NCI-H510A treated with DMSO at 0.1 percent for 48 hours (cell line): ENCODE measurements around the gene BEGAIN.

Experiments
- DNase-seq: peaks from one replicate; lab custom pipeline; 2025; lab: John Stamatoyannopoulos, UW

The BEGAIN gene

DNA sequence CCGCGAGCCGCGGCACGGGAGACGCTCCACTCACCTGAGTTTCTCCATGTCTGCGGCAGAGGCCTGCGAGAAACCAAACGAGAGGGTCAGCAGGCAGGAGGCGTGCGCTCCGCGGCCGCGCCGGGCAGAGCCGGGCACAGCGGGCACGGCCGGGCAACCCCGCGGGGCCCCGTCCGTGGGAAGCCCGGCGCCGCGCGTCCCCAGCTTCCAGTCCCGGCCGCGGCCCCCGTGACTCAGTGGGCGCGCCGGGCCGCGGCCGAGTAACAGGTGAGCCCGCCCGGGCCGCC lies 19.4 kb downstream of the BEGAIN start:
- no peak for DNase-seq

- DNase-seq: no peak
These were observed 20.0 kb downstream of the BEGAIN start for GRCh38 chr14:100567009-100567876.

DNA sequence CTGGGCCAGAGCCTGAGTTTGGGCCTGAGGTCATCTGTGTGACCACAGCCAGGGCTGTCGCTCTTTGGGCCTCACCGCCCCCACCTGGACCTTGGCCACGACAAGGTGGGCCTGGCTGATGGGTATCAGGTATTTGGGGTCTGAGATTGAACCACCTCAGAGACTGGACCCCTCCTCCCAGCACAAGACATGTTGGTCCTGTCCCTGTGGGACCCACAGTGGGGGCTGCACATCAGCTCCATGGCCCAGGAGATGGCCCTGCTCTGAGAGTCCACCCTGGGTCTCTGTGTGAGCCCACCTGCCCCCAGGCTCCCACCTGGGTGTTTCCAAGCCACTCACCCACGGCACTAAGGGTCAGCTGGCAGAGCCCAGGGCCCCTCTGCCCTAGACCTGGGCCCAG lies 20.6 kb downstream of the BEGAIN start:
- DNase-seq: no peak

DNA sequence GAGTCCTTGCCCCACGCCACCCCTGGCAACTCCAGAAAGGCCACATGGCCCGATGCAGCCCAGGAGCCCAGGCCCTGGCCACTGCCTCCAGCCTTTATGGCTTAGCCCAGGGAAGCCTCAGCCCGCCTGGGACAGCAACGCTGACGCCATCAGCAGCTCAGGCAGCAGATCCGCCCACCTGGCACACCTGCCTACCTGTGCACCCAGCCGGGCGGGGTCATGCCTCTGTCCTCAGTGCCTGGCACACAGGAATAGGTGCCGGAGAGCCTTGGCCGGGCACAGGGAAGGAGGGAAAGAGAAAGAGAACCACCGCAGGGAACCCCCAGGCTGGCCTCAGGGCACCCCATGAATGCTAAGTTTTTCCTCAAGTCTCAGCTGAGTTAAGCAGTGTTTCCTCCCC lies 21.1 kb downstream of the BEGAIN start:
- peak; percentile 54 for DNase-seq

GRCh38 chr14:100565650-100566049 lies 21.6 kb downstream of the BEGAIN start:
- no peak for DNase-seq

- DNase-seq: no peak
These were observed 22.7 kb downstream of the BEGAIN start for GRCh38 chr14:100564512-100564911.

GRCh38 chr14:100562751-100563150 lies 24.5 kb downstream of the BEGAIN start:
- no peak for DNase-seq

- DNase-seq: no peak
These were observed 26.2 kb downstream of the BEGAIN start for GRCh38 chr14:100561005-100561404.

DNA sequence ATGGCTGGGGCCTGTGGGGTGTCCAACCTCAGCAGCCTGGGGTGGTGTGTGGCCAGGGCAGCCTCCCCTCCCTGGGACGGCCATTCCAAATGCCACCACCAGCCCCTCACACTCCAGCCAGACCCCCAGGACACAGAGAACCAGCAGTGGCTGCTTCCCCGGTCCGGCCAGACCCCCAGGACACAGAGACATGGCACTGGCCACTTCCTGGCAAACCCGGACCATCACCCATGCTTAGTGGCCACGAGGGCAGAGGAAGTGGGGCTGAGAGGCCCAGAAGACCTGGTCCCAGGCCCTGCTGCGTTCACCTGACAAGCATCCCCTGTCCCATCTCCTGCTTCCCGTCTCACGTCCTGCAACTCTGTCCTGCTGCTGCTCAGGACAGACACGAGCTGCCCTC lies 26.7 kb downstream of the BEGAIN start:
- no peak for DNase-seq

DNA sequence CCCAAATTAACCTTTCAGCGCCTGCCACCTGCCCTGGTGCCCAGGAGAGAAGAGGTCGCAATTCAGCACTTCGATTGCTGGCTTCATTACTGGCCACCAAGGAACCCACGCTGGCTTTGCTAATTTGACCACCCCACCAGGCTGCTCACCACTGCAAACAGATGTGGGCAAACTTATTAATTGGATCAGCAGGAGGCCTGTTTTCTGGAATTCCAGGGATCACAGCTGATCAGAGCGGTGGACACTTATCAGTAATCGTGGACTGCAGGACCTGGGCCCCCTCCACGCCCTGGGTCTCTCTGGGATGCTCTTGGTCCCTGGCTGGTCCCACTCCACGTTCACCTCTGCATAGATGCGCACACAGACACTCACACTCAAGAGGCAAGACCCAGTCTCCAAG lies 27.8 kb downstream of the BEGAIN start:
- DNase-seq: no peak

DNA sequence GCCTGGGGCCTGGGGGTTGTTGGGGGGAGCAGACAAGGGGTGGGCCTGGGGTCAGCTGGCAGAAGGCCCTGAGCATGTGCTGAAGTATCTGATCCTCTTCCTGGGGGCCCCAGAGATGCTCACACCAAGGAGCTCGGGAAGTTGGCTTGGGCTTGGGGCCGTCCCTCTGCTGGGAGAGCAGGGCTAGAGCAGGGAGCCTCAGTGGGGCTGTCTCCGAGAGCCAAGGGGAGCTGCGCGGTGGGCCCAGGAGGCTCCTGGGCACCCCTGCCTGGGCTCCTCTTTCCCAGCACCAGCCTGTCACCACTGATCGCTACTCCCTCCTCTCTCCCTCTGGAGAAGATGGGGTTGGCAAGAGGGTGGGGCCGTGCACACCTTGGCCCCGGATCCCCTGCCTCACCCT lies 28.3 kb downstream of the BEGAIN start:
- no peak for DNase-seq

DNA sequence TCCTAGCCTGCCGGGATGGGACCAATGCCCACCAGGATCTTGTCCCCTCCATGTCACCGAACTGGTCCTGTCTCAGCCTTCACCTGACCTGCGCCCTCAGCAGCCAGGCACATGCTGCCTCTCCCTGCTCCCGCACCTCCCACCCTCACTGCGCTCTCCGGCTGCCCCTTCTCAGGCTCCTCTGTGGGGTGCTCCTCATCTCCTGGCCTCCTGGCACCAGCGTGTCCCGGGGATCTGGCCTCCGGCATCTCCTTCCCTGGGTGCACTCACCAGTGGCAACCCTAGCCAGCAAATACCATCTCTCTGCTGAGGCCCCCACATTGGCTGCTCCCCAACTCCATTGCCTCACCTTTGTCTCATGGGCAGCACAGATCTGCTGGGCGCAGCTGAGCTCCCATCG lies 29.0 kb downstream of the BEGAIN start:
- no peak for DNase-seq

DNA sequence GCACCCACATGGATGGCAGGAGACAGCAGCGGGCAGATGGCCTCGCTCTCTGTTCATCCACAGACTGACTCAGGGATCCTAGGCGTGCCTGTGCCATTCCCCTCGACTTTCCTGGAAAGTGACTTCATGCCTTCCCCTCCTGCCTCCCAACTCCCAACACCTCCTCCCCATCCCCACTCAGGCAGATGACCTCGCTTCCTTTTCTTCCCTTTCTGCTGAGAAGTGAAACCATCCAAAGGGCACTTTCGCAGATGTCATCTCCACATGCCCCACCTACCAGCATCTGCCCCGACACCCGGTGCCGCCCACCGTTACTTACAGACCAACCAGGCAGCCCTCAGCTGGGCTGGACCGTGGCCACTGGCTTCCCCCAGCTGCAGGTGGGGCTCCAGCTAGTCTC lies 29.6 kb downstream of the BEGAIN start:
- peak; percentile 80 for DNase-seq

DNA sequence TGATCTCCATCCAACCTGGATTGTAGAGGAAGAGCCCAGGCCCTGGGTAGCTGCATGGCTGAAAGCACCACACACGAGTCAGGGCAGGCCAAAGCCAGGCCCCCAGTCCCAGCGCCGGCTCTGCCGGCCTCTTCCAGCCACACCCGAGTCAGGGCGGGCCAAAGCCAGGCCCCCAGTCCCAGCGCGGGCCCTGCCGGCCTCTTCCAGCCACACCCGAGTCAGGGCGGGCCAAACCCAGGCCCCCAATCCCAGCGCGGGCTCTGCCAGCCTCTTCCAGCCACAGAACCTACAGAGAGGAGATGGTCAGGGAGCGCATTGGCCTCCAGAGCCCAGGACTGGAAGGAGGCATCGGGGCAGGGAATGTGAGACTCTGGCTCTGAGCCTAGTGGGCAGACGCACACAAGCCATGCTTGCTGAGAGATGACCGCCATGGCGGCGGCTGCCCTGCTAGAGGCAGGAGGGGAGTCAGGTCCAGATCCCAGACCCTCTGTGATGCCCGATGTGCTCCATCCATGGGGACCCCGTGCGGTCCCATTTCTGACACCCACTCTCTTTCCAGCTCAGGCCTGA lies 30.2 kb downstream of the BEGAIN start:
- DNase-seq: no peak

DNA sequence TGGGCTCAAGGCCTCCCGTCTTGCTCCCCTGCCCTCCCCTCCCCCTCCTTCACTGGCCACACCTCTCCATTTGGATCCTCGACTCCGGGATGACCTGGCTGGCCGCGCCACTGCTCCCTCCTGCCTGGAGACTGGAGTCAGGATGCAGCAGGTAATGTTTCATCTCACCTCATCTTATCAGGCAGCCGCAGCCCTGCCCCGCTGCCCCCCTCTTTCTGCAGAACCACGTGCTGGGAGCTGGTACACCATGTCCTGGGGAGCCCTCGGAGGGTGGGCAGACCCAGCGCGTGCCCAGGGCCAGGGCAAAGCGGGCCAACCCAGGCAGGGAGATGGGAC lies 31.1 kb downstream of the BEGAIN start:
- DNase-seq: no peak

- no peak for DNase-seq
These were observed 31.6 kb downstream of the BEGAIN start for GRCh38 chr14:100555436-100556139.

GRCh38 chr14:100554696-100555320 lies 32.4 kb downstream of the BEGAIN start:
- no peak for DNase-seq

DNA sequence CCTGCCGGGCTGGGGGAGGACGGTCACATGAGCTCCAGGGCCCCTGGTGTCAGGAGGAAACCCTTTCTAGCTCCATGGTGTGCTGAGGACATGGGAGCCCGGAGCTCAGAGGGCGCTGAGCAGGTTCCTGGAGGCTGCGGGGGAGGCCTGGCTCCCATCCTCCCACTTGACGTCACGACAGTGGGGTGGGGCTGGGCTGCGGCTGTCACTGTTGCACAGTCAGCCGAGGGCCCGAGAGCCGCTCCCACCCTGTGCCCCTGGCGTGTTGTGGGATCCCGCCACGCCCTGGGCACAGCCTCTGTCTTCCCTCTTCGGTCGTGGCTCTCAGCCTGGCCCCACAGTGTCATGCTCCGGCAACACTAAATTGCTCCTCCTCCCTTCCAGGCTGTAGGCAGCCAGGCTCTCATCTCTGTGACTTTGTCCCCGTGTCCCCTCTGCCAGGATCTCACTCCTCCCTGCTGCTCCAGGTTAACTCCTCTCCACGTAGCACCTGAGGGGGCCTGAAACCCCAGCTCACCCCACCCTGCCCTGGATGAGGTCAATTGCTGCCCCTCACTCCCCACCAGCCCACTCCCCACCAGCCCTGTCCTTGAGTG lies 33.0 kb downstream of the BEGAIN start:
- DNase-seq: peak; percentile 50

- no peak for DNase-seq
These were observed 33.7 kb downstream of the BEGAIN start for GRCh38 chr14:100553471-100553870.

DNA sequence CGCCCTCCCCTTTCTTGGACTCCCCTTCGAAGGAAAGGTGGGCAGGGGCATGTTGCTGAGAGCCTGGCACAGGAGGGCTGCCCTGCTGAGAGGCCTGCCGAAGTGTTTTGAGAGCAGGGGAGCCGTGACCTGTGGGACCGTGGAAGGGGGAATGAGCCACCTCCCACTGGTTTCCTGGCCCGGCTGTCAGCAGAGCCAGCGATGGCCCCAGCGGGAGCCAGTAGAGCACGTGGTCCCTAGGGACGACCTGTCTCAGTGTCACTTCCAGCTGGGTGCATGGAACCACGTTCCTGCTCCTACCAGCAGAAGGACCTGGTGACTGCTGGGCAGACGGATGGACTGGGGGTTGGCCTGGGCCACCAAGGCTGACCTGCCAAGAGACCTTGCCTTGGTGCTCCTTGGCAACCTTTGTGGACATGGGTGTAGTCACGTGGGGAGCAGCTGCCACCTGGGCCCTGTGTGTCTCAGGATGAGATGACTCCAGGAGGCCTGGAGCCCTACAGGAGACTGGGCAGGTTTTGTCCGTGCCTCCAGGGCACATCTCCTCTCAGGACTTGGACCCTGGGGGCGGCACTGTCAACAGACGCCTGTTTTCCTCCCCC lies 34.6 kb downstream of the BEGAIN start:
- DNase-seq: no peak

DNA sequence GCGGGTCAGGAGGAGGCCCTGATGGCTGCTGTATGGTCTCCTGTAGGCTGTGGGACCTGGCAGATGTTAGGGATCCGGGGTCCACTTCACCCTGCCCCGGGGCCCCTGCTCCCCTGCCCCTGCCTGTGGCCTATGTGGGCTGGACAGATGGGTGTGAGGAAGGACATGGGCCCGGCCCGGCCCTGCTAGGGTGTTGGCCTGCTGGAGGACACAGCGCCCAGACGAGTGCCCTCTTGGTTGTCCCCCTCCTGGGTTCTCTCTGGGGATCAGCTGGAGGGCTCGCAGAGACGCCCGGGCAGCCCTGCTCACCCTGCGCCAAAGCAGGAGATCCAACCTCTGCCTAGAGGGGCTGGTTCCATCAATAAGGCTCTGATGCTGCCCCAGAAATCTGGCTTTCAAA lies 36.2 kb downstream of the BEGAIN start:
- no peak for DNase-seq
